Esophagus squamous epithelium (tissue), 4 donors: Measurements from ENCODE around the gene ARMH1.

Experiments used
- POLR2A ChIP-seq, 4 donors: fragments of 450-650 bp; IDR thresholded peaks; one replicate each; pipeline ENCODE4 v1.6.1; 2017; ENCODE audit warnings: antibody characterized with exemption in 4 of 4, mild to moderate bottlenecking in 4 of 4, moderate library complexity in 3 of 4
- TF ChIP-seq, protein P1 (sequence below), 6 experiments: fragments of 450-650 bp in 4 of 6; fragments of 200-600 bp in 2 of 6; sonication (generic) in 2 of 6; IDR thresholded peaks; one replicate each; pipeline ENCODE4 v1.5.1; 2016 to 2019; ENCODE audit warnings: antibody characterized with exemption in 6 of 6, mild to moderate bottlenecking in 4 of 6, moderate library complexity in 4 of 6

DNA sequence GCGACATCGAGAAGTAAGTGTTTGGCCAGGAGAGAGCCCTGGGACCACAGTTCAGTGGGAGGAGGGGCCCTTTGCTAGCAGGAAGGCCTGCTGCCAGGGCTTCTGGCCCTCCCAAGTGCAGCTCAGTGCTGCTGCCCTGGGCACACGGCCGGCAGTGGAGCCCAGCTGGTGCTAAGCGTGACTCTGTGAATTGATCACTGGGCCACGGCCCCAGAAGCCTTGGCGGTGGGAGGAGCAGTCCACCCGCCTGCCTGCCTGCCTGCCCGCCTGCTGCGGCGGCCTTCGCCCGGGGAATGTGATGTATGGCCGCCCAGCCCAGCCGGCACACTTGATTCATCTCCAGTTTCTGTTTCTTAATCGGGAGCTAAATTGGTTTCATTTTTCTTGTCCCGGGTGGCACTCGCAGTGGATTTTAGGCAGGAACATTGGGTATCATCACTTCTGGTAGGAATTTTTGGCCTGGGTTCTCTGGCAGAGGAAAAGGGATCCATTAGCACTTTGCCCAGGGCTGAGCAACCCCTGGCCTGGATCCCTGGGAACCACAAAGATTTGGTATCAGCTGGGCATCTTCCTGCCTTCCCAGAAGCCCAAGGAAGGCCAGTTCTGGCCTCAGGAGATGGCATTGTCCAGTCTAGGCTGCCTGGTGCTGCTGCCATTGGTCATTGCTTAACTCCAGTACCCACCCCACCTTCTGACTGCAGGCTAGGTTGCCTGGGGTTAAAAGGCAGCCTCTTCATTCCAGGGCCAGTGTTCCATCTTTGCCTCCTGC is 28.9 kb upstream of the ARMH1 start:
- TF ChIP-seq, protein P1, sequence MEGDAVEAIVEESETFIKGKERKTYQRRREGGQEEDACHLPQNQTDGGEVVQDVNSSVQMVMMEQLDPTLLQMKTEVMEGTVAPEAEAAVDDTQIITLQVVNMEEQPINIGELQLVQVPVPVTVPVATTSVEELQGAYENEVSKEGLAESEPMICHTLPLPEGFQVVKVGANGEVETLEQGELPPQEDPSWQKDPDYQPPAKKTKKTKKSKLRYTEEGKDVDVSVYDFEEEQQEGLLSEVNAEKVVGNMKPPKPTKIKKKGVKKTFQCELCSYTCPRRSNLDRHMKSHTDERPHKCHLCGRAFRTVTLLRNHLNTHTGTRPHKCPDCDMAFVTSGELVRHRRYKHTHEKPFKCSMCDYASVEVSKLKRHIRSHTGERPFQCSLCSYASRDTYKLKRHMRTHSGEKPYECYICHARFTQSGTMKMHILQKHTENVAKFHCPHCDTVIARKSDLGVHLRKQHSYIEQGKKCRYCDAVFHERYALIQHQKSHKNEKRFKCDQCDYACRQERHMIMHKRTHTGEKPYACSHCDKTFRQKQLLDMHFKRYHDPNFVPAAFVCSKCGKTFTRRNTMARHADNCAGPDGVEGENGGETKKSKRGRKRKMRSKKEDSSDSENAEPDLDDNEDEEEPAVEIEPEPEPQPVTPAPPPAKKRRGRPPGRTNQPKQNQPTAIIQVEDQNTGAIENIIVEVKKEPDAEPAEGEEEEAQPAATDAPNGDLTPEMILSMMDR (IDR thresholded peaks at IDR 0.05): no peak
- TF ChIP-seq POLR2A (IDR thresholded peaks at IDR 0.05): no peak
